IMR-90 (cell line): ENCODE results near the gene NUDT5. TPM values are rescaled to one million over a fixed set of nuclear protein-coding genes. Genes with fewer than 3 reads are reported as not detected.

ENCODE experiments used
- ATAC-seq: fragments of 200-7000 bp; cut with Tn5 transposase; 2 replicates; pipeline ENCODE4 v1.9.1; 2020; ENCODE audit warnings: low read depth, mild to moderate bottlenecking, moderate library complexity
- BruUV-seq: library from RNA; stranded (reverse); fragments of 400-500 nt; replicated peaks from 2 replicates; lab custom pipeline; 2021; lab: Mats Ljungman, UMichigan
- CTCF ChIA-PET: fragments of 300-600 bp; formaldehyde crosslinking; extraction: SDS; loops from one replicate; lab custom pipeline; 2021; ENCODE audit warnings: antibody characterized with exemption; lab: Yijun Ruan, JAX
- POLR2A ChIA-PET: fragments of 300-600 bp; sonication (Branson Sonifier 250); formaldehyde crosslinking; loops from one replicate; lab custom pipeline; 2022; ENCODE audit warnings: antibody characterized with exemption; ENCODE audit not compliant: unreplicated experiment; lab: Charles Lee
- DNase-seq: peaks from one replicate; pipeline ENCODE4 v3.0.0; 2013
- H2AFZ ChIP-seq: replicated peaks from 2 replicates; pipeline ENCODE3; 2013; ENCODE audit warnings: low read length, mild to moderate bottlenecking; ENCODE audit not compliant: poor library complexity
- H2AK5ac ChIP-seq: 2 replicates; pipeline ENCODE4 v1.6.1; 2013; ENCODE audit warnings: low read depth, low read length, inconsistent platforms
- H2AK9ac ChIP-seq: replicated peaks from 2 replicates; pipeline ENCODE3; 2013; ENCODE audit warnings: mild to moderate bottlenecking, low read depth, low read length, moderate library complexity; ENCODE audit not compliant: poor library complexity
- H2BK120ac ChIP-seq: 2 replicates; pipeline ENCODE4 v1.6.1; 2013; ENCODE audit warnings: low read depth, low read length, inconsistent platforms
- H2BK15ac ChIP-seq: 3 replicates; pipeline ENCODE4 v1.6.1; 2013; ENCODE audit warnings: low read depth, low read length, inconsistent platforms
- H2BK20ac ChIP-seq: 2 replicates; pipeline ENCODE4 v1.6.1; 2013; ENCODE audit warnings: low read depth, mild to moderate bottlenecking, inconsistent platforms, low read length, moderate library complexity
- H2BK5ac ChIP-seq: 2 replicates; pipeline ENCODE4 v1.6.1; 2013; ENCODE audit warnings: mild to moderate bottlenecking, low read depth, low read length, inconsistent platforms; ENCODE audit not compliant: poor library complexity, severe bottlenecking
- H3K14ac ChIP-seq: replicated peaks from 2 replicates; pipeline ENCODE4 v1.6.1; 2013; ENCODE audit warnings: low read depth, low read length, inconsistent platforms
- H3K18ac ChIP-seq: 2 replicates; pipeline ENCODE4 v1.6.1; 2013; ENCODE audit warnings: low read depth, low read length, control low read depth
- H3K23ac ChIP-seq: 2 replicates; pipeline ENCODE4 v1.6.1; 2013; ENCODE audit warnings: low read depth, low read length, inconsistent platforms
- H3K27ac ChIP-seq: 2 replicates; pipeline ENCODE4 v1.5.1; 2013; ENCODE audit warnings: mild to moderate bottlenecking, control low read depth, low read length; ENCODE audit not compliant: insufficient read depth
- H3K27me3 ChIP-seq: 2 replicates; pipeline ENCODE4 v1.6.1; 2013; ENCODE audit warnings: low read length; ENCODE audit not compliant: control insufficient read depth, insufficient read depth
- H3K36me3 ChIP-seq: 2 replicates; pipeline ENCODE4 v1.6.1; 2013; ENCODE audit warnings: low read length, mixed read lengths; ENCODE audit not compliant: control insufficient read depth, insufficient read depth
- H3K4ac ChIP-seq: 2 replicates; pipeline ENCODE4 v1.6.1; 2013; ENCODE audit warnings: low read depth, low read length, inconsistent platforms
- H3K4me1 ChIP-seq: 2 replicates; pipeline ENCODE4 v1.6.1; 2013; ENCODE audit warnings: low read length, mixed read lengths; ENCODE audit not compliant: control insufficient read depth, insufficient read depth
- H3K4me2 ChIP-seq: 2 replicates; pipeline ENCODE4 v1.6.1; 2013; ENCODE audit warnings: low read depth, mild to moderate bottlenecking, control low read depth, low read length, moderate library complexity
- H3K4me3 ChIP-seq: 2 replicates; pipeline ENCODE4 v1.5.1; 2013; ENCODE audit warnings: low read depth, mild to moderate bottlenecking, control low read depth, low read length, moderate library complexity; ENCODE audit not compliant: insufficient read depth
- H3K56ac ChIP-seq: 2 replicates; pipeline ENCODE4 v1.6.1; 2013; ENCODE audit warnings: low read length, inconsistent platforms; ENCODE audit not compliant: insufficient read depth; ENCODE audit errors: extremely low read depth
- H3K79me1 ChIP-seq, 2 experiments: 2 replicates each; pipeline ENCODE4 v1.6.1; 2013; ENCODE audit warnings: low read length in 2 of 2, inconsistent platforms in 1 of 2, low read depth in 1 of 2
- H3K9ac ChIP-seq: 2 replicates; pipeline ENCODE4 v1.6.1; 2013; ENCODE audit warnings: low read depth, low read length, control low read depth
- H3K9me1 ChIP-seq: 2 replicates; pipeline ENCODE4 v1.6.1; 2013; ENCODE audit warnings: low read length, inconsistent platforms; ENCODE audit not compliant: insufficient read depth
- H3K9me3 ChIP-seq: 2 replicates; pipeline ENCODE4 v1.6.1; 2013; ENCODE audit warnings: low read length; ENCODE audit not compliant: control insufficient read depth, insufficient read depth
- H4K20me1 ChIP-seq: 2 replicates; pipeline ENCODE4 v1.6.1; 2013; ENCODE audit warnings: low read length, inconsistent platforms; ENCODE audit not compliant: insufficient read depth
- H4K5ac ChIP-seq: 2 replicates; pipeline ENCODE4 v1.6.1; 2013; ENCODE audit warnings: mild to moderate bottlenecking, low read depth, low read length, control low read depth
- H4K8ac ChIP-seq, 2 experiments: 2 replicates each; pipeline ENCODE4 v1.6.1; 2013; ENCODE audit warnings: low read depth in 2 of 2, low read length in 2 of 2, control low read depth in 1 of 2, inconsistent platforms in 1 of 2
- H4K91ac ChIP-seq: 2 replicates; pipeline ENCODE4 v1.6.1; 2013; ENCODE audit warnings: low read depth, low read length, inconsistent platforms; ENCODE audit not compliant: insufficient read depth
- ELK1 ChIP-seq: fragments of 150-350 bp; IDR thresholded peaks from 2 replicates; pipeline ENCODE4 v1.6.1; 2016; ENCODE audit warnings: low read depth, mild to moderate bottlenecking, low read length, moderate library complexity, borderline replicate concordance
- FOS ChIP-seq: fragments of 150-350 bp; IDR thresholded peaks from 2 replicates; pipeline ENCODE4 v1.6.1; 2016; ENCODE audit warnings: low read depth, low read length
- RFX5 ChIP-seq: IDR thresholded peaks from 2 replicates; pipeline ENCODE4 v1.8.0; 2012; ENCODE audit warnings: low read depth, mild to moderate bottlenecking, low read length, moderate library complexity
- SMC3 ChIP-seq: fragments of 150-350 bp; IDR thresholded peaks from 2 replicates; pipeline ENCODE4 v1.6.1; 2016; ENCODE audit warnings: low read depth, mild to moderate bottlenecking, antibody characterized with exemption, low read length, moderate library complexity
- WGBS, 2 experiments: methylation state at CpG; one replicate each; pipeline versions ENCODE4 v1.1.5 to v1.1.7; 2013; ENCODE audit warnings: missing lambda C conversion rate in 2 of 2; ENCODE audit not compliant: insufficient read length in 1 of 2; ENCODE audit errors: extremely low coverage in 2 of 2; 5-methylcytosine and 5-hydroxymethylcytosine counted together
- dilution Hi-C: fragments of 300-500 bp; cut with HindIII; formaldehyde crosslinking; loops from one replicate; pipeline ENCODE4 v1.14.3; 2018; ENCODE audit warnings: low sequenced_read_pairs; ENCODE audit not compliant: unreplicated experiment
- in situ Hi-C: fragments of 300-500 bp; cut with MboI; formaldehyde crosslinking; loops from 3 replicates; pipeline ENCODE4 v1.14.3; 2019; ENCODE audit warnings: low sequenced_read_pairs, inconsistent platforms, mixed read lengths
- intact Hi-C: fragments of 100-400 bp; cut with micrococcal nuclease; formaldehyde crosslinking; loops from 2 replicates; pipeline ENCODE4 v1.10.0; 2022
- polyA plus RNA-seq, 3 experiments: library from polyadenylated mRNA; depleted of rRNA; stranded (reverse); fragments of >200 nt; gene quantifications; 2 replicates each; pipeline ENCODE4 v1.2.3, GENCODE V29; 2012; ENCODE audit warnings: low replicate concordance in 1 of 3
- total RNA-seq: library from RNA; depleted of rRNA; stranded (reverse); fragments of >200 nt; gene quantifications from 2 replicates; pipeline ENCODE4 v1.2.3, GENCODE V29; 2012

Gene NUDT5
- total and polyA plus RNA-seq, 2 of the 4 experiments (the other 2 are of a cell fraction): 70.1 to 74.6 TPM

GRCh38 chr10:12165999-12166775, 29.5 kb downstream of the NUDT5 start:
- no peak overlapping the region for H3K27ac ChIP-seq
- H4K5ac ChIP-seq: no peak overlapping the region
- ChIA-PET CTCF (no interaction called here), POLR2A (no interaction called here)
- no peak overlapping the region for H3K56ac ChIP-seq
- H3K23ac ChIP-seq: no peak overlapping the region
- H4K91ac ChIP-seq: no peak overlapping the region
- peaks cover 2% of the 10 kb centered on the region; the same call in 1 of the 2 replicates for H3K4me1 ChIP-seq
- no peak overlapping the region for H2BK20ac ChIP-seq
- no peak overlapping the region for H2AFZ ChIP-seq
- no TSS peak for BruUV-seq
- dilution Hi-C loops (no loop called here), in situ Hi-C loops (no loop called here), intact Hi-C loops (no loop called here)
- H3K79me1 ChIP-seq: peaks cover 4 to 8% of the 10 kb centered on the region in 2 experiments; a peak in 2 of 4 replicates
- H3K36me3 ChIP-seq: peaks cover 56% of the 10 kb centered on the region
- H3K14ac ChIP-seq: no peak overlapping the region
- H3K27me3 ChIP-seq: no peaks in the 10 kb centered on the region
- ATAC-seq (no peak), DNase-seq (no peak)
- no peak overlapping the region for H3K4me3 ChIP-seq
- no peak overlapping the region for H3K4ac ChIP-seq
- H3K4me2 ChIP-seq: no peak overlapping the region
- H2BK120ac ChIP-seq: no peak overlapping the region
- no peak overlapping the region for H4K8ac ChIP-seq
- WGBS, 2 experiments: 70% methylated on average over 2 of the region's 6 CpGs; no CpG with 5 or more reads in 1 of the 2 experiments
- no peak overlapping the region for H2BK15ac ChIP-seq
- TF ChIP-seq FOS (no peak), SMC3 (no peak), RFX5 (no peak), ELK1 (no peak)
- no peak overlapping the region for H3K18ac ChIP-seq
- H2BK5ac ChIP-seq: no peak overlapping the region
- H4K20me1 ChIP-seq: no peaks in the 10 kb centered on the region; the same call in 1 of the 2 replicates
- H3K9me3 ChIP-seq: no peaks in the 10 kb centered on the region
- no peaks in the 10 kb centered on the region; the same call in 1 of the 2 replicates for H3K9me1 ChIP-seq
- no peak overlapping the region for H3K9ac ChIP-seq
- no peak overlapping the region for H2AK9ac ChIP-seq
- H2AK5ac ChIP-seq: no peak overlapping the region
